ENCODE results near the gene MCU.
"Not testable (repeated sequence)": the region's sequence is repeated elsewhere in the genome, so short reads cannot be mapped to it uniquely, and the experiment has no call there.

Gene MCU

DNA sequence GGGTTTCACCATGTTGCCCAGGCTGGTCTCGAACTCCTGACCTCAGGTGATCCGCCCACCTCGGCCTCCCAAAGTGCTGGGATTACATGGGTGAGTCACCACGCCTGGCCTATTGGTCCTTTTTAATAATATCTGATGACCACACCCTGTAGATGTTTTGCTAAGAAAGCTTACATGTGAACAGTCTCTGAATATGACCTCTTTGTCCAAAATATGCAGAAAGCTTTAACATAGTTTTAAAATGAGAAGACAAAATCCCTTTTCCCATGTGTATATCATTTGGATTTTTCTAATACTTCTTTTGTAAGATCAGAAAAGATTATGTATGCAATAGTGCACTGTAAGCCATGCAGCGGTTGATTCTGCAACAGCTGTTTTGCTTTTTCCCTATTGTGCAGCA is 38.5 kb downstream of the MCU start:
- no peak for DNase-seq (ENCODE audit: low read depth, low spot score)

DNA sequence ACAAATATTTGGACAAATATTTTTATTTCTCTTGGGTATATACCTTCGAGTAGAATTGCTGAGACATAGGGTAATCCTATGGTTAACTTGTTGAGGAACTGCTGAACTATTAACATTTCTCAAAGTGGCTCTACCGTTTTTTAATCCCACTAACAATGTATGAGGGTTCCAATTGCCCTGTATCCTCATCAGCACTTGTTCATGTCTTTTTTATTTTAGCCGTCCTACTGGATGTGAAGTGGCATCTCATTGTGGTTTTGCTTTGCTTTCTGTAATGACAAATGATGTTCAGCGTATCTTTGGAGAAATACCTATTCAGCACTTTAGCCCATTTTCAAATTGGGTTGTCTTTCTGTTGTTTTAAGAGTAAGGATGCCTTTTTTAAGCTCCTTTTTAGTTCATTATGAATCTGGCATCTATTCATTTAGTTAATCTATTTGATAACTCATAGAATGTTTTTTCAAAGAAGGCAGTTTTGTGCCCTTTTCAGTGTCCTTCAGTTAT is 40.0 kb downstream of the MCU start:
- no peak for DNase-seq (ENCODE audit: low read depth, low spot score)

DNA sequence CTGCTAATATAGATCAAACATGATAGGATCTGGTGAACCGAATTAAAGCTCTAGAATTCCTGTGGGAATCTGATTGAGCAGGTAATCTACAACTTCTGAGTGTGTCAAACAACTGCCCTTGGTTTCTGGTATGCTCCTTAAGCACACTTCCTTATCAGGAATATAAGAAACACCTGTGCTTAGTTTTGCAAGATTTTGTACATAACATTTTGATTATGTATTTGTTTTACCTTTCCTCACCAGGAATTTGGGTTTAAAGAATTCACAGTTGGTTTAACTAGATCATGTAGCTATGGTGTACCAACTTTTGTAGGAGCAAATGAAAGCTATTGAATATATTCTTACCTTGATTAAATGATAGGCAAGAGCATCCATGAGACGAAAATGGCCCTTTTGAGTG is 40.6 kb downstream of the MCU start:
- DNase-seq (ENCODE audit: low read depth, low spot score): no peak

DNA sequence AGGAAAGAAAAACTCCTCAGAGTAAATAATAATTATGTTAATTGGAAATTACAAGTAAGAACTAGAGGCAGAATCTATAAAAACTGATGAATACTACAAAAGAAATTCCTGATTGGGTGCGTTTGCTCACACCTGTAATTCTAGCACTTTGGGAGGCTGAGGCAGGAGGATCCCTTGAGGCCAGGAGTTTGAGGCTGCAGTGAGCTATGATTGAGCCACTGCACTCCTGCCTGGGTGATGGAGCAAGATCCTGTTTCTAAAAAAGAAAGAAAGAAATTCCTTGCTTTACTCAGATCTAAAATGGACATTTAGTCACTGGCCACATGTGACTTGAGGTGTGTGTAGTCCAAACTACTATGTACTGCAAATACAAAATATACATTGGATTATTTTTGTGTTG is 42.0 kb downstream of the MCU start:
- no peak for DNase-seq (ENCODE audit: low read depth, low spot score)

DNA sequence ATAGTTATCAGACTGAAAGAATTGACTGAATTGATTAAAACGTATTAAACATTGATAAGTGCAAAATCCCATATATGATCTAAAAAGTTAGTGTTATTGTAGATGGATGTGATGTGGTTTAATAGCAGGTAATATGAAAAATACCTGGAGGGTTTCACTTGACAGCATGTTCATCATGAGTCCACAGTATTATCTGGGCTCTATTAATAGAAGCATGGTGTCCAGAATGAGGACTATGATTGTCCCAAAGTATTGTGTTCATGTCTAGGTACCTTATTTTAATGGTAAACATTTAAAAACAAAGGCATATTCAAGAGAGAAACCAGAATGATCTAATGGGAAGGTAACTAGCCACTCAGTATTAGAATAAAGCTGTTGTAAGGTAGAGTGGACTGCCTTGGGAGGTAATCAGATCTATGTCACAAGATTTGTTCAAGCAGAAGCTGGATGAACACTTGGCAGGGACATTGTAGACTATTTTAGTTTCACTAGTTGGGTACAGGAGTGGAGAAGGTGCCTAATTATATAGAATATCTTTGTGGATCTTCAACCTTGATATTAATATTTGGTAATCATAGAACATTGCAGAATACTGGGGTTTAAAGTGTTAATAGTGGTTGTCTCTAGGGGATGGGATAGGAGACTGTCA is 43.5 kb downstream of the MCU start:
- DNase-seq (ENCODE audit: low read depth, low spot score): no peak

DNA sequence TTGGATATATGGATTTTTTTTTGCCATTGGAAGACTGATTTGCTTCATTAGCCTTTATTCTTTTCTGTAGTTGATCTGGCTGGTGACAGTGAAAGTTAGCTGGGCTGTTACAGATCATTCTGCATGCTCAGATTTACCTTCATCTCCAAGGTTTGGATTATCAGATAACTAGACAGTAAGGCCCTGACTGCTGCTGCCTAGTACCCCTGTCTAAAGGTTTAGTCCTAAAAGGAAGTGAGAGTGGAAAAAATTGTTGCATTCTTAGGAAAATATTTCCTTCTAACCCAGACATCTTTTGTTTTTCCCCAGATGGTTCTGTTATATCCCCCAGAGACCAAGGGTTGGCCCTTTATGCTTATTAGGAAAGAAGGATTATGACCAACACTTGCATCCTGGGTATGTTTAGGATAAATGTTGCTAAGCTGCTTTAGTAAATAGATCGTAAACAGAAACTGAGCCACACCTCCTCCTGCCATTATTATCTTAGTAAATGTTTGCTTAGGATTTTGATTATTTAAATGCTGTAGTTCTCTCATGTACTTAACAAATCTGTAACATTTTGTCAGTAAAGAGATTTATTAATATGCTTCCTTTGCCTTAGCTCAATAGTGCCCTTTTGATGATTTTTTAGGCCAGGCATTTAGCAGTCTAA is 44.4 kb downstream of the MCU start:
- DNase-seq (ENCODE audit: low read depth, low spot score): no peak

DNA sequence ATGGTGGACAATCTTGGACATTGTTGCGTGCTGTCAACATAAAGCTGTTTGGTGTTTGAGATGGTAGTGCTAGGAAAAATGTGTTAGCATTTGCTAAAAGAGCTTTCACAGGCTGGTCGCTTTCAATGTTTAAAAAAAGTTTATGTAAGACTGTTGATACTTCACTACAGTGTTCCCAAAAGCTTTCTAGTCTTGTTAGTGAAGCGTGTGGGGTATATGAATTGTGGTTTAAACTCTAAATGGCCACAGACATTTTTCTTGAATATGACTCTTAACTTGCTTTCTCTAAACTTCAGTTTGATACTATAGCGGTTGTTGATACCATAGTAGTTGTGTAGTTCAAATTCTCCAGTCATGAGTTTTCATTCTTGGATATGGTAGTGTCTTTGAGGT is 44.9 kb downstream of the MCU start:
- no peak for DNase-seq (ENCODE audit: low read depth, low spot score)

DNA sequence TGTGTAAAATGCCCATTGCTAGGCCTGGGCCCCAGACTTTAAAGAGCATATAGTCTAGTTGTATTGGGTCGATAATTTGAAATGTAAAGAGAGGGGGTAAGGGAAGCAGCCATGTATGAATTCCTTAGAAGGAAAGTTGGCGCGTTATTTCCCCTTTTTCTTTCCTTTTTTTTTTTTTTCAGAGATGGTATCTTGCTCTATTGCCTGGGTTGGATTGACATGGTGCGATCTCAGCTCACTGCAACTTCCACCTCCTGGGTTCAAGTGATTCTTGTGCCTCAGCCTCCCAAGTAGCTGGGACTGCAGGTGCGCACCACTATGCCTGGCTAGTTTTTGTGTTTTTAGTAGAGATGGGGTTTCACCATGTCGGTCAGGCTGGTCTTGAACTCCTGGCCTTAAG is 45.4 kb downstream of the MCU start:
- DNase-seq (ENCODE audit: low read depth, low spot score): not testable (repeated sequence)

DNA sequence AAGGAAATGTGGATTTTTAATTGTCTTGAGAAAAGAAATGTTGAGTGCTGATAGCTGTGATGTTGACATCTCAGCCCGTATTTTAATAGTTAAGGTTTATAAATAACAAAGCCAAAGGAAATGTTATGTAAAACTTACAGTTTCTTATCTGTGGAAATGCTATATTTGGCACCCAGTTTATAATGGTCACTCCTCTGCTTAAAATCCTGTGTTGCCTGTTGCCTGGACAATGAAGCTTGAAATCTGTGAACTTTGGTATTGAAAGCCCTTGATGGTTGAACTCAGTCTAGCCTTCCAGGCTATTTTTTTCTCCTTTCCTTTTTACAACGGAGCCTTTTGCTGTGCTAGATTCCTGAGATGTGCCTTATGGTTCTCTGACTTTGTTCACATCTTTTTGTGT is 46.5 kb downstream of the MCU start:
- no peak for DNase-seq (ENCODE audit: low read depth, low spot score)

DNA sequence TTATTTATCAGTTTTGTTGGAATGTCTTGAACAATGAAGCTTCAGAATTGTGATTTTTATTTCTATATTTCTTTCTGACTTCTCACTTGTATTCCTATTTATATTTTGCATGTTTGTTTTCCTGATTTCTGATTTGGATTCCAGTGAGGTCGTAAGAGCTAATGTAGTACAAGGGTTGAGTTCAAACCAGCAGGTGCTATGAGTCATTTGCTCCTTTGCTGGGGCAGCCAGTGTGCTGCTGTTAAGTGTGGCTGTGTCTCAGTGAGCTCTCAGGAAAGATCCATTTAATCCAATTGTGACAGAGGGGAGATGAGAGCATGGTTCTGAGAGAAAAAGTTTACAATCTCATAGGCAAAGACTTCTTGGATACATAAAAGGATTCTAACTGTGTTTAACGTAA is 48.6 kb downstream of the MCU start:
- no peak for DNase-seq (ENCODE audit: low read depth, low spot score)

DNA sequence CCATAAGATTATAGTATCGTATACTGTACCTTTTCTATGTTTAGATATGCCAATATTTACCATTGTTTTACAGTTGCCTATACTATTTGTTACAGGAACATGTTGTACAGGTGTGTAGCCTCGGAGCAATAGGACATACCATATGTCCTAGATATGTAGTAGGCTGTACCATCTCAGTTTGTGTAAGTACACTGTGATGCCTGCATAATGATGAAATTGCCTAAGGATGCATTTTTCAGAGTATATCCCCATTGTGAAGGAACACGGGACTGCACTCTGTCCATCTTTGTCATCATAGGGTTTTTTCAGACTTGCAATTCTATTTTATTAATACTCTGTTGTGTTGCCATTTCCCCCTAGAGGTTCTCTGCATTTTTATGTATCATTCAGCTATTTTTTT is 50.1 kb downstream of the MCU start:
- DNase-seq (ENCODE audit: low read depth, low spot score): no peak

DNA sequence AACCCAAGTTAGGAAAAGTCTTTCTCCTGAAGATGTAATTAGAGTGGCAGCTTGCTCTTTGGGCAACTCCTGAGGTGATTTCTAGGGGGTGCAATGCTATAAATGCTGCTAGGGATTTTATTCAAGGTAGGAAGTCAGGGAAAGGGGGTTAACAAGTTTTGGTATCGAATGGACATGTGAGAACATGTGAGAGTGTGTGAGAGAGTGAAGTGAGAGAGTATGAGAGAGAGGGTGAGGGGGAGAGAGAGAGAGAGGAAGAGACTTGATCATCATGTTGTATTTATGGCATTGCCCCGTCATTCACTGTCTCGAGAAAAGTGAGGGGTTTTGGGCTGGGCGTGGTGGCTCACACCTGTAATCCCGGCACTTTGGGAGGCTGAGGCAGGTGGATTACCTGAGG is 50.9 kb downstream of the MCU start:
- no peak for DNase-seq (ENCODE audit: low read depth, low spot score)

DNA sequence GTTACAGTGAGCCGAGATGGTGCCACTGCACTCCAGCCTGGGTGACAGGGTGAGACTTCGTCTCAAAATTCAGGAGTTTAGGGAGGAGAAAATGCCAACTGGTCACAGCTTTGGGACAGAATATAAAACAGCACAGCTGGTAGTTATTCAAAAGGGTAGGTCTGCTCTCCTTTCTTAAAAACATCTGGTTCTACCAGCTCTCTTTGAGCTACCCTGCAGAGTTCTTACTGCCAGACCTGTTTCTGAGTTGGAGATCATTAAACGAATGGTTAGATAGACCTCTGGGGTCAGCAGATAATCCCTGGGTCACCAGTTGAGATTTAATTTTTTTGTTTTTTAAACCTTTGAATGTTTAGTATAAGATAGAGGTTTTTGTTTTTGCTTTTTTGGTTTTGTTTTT is 52.6 kb downstream of the MCU start:
- peak; percentile 22 for DNase-seq (ENCODE audit: low read depth, low spot score)

DNA sequence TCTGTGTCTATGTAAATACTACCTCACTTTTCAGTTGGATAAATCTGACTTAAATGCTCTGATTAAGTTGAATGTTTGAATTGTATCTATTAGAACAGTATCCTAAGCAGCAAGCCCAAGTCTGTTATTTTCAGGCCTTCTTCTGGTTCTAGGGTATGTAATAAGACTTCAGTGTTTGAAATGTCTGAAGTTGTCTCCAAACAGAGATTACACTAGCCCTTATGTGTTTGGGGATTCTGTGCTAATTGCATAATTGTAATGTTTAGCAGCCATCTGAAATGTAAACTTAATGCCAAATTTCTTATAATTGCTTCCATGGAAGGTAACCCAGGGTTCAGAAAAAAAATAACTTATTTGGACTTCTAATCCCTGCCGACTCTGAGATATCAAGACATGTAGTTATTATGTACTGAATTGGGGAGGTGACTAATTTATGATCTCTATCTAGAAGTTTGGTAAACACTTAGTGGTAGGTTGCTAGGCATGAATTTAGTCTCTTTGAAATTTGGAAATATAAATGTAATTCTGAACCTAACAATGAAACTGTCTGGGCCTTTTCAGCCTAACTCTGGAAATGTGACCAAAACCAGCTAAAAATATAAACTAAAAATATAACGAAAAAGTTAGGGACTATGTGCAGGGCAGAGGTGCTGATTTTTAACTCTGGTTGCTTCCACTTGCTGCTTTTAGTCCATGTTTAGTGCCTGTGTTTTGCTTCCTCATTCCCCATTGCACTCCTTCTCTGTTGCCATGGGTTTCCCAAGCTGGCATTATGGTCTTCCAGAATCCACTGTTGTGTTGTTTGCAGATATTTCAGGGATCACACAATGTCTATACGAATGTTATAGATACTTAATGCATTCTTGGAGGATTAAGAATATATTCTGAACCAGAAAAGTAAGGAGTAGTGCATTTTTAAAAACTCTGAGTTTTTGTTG is 54.8 kb downstream of the MCU start:
- DNase-seq (ENCODE audit: low read depth, low spot score): no peak

DNA sequence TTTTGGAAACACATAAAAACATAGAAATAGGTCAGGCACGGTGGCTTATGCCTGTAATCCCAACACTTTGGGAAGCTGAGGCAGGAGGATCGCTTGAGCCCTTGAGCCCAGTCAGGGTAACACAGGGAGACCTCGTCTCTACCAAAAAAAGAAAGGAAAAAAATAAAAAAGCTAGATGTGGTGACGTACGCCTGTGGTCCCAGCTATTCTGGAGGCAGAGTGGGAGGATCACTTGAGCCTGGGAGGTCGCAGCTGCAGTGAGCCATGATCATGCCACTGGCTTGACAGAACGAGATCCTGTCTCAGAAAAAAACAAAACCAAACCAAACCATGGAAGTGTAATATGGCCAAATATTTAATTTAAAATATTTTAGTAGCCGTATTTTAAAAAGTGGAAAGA is 55.6 kb downstream of the MCU start:
- no peak for DNase-seq (ENCODE audit: low read depth, low spot score)

DNA sequence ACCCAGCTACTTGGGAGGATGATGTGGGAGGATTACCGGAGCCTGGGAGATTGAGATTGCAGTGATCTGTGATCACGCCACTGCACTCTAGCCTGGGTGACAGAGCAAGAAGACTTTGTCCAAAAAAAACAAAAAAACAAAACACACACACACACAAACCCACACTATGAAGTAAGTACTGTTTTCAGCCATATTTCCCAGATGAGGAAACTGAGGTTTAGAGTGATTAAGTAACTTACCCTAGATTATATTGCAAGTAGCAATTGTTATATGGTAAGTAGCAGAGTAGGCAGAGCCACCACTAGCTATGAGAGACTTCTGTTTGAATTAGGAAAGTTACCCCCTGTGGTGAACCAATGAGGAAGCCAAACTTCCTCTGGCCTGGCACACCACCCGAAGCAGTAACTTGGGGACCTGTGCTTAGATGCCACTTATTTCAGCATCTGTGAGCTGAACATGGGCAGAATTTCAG is 61.9 kb downstream of the MCU start:
- no peak for DNase-seq (ENCODE audit: low read depth, low spot score)

DNA sequence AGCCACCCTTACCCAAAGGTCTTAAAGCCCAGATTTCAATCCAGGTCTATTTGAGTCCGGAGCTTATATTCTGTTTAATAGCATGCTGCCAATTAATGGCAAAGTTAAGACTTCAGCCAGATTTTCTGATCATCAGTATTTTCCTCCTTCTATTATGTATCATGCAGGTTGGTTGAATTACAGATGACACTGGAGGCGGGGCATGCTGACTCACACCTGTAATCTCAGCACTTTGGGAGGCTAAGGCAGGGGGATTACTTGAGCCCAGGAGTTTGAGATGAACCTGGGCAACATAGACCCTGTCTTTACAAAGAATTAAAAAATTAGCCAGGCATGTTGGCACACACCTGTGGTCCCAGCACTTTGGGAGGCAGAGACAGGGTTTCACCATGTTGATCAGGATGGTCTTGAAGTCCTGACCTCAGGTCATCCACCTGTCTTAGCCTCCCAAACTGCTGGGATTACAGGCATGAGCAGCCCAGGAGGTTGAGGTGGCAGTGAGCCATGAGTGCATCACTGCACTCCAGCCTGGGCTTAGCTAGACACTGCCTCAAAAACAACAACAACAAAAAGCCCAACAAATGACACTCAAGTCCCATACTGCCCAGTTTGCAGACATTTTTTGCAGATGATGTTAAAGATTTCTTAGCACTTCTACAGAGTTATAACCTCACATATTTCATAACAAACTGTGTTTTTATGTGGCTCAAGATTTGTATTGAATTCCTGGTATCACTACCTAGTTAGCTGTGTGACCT is 62.5 kb downstream of the MCU start:
- DNase-seq (ENCODE audit: low read depth, low spot score): no peak

DNA sequence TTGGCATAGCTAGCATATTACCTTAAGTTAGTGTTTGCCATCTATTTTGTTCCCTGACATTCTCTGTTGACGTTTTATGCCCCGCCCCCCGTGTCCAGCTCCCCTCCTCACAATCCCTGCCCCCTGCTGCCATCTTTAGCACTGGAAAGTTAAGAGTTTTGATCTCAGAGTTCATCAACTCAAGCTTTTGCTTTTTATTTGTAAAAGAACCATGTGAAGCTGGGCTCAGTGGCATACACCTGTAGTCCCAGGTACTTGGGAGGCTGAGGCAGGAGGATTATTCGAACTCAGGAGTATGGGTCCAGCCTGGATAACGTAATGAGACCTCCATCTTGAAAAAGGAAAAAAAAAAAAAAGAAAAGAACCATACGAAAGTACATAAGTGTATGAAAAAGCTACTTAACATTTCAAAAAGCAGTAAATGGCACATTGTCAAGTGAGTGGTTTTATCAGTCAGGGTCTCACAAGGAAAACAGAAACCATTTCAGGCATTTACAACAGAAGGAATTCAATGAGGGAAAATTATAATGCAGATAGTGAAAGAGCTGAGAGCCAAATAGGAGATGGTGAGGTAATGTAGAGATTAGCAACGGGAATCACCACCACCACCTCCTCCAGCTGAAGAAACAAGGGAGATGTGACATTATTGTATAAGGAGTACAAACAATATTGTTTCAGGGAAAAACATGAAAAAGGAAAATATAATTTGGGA is 64.9 kb downstream of the MCU start:
- DNase-seq (ENCODE audit: low read depth, low spot score): no peak

DNA sequence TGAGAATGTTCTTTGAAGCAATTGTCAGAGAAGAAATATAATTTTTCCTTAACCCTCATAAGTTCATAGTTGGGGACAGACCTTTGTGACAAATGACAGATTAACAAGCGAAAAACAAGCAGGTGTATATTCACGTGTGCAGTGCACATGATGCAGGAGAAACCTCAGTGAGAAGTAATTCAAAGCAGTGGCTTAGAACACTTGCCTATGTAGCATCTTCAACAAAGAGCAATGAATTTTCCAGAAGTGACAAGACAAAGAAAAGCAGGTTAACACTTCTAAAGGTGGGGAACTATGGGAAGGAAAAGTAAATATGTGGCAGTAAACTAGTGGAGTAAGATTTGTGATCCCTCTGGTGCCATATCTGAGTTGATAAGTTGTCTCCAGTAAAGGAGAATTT is 65.8 kb downstream of the MCU start:
- no peak for DNase-seq (ENCODE audit: low read depth, low spot score)

DNA sequence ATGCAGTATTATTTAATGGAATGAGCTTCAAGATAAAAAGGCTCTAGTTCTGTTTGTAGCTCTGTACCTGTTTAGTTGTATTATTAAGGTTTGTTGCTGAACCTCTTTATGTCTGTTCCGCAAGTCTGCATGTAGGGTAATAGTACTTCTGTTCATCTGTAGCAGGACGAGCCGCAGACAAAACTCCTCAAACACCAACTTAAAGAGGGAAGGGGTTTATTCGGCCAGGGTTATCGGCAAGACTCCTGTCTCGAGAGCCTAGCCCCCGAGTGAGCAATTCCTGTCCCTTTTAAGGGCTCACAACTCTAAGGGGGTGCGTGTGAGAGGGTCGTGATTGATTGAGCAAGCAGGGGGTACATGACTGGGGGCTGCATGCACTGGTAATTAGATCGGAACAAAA is 67.0 kb downstream of the MCU start:
- not testable (repeated sequence) for DNase-seq (ENCODE audit: low read depth, low spot score)

DNA sequence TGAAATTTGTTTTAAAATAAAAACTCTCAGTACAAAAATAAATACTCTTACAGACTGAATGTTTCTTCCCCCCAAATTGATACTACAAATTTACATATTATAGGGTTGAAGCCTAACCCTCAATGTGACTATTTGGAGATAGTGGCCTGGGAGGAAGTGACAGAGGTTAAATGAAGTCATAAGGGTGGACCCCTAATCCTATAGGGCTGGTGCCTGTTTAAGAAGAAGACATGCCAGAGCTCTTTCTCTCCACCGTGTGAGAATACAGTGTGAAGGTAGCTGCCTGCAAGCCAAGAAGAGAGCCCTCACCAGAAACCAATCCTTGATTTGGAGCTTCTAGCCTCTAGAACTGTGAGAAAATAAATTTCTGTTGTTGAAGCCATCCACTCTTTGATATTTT is 67.6 kb downstream of the MCU start:
- DNase-seq (ENCODE audit: low read depth, low spot score): no peak
